Nephron progenitor cell (in vitro differentiated cells): Measurements from ENCODE around the gene MAGEF1.
A peak's percentile ranks its signal among the peaks of the same experiment; 100 is the strongest.

Experiments used
- DNase-seq: peaks from one replicate; pipeline ENCODE4 v3.0.0; 2021
- H3K27ac Mint-ChIP-seq: 2 replicates; pipeline ENCODE4 v1.8.0; 2021; ENCODE audit warnings: mild to moderate bottlenecking, moderate library complexity, mixed read lengths
- H3K27me3 Mint-ChIP-seq: 2 replicates; pipeline ENCODE4 v1.8.0; 2021; ENCODE audit warnings: mild to moderate bottlenecking, low read depth, mixed read lengths; ENCODE audit not compliant: poor library complexity
- H3K36me3 Mint-ChIP-seq: 2 replicates; pipeline ENCODE4 v1.8.0; 2021; ENCODE audit warnings: low read depth, mixed read lengths
- H3K4me1 Mint-ChIP-seq: 2 replicates; pipeline ENCODE4 v1.8.0; 2021; ENCODE audit warnings: mixed read lengths
- H3K4me3 Mint-ChIP-seq: 2 replicates; pipeline ENCODE4 v1.8.0; 2021; ENCODE audit warnings: mild to moderate bottlenecking, moderate library complexity, mixed read lengths
- H3K9me3 Mint-ChIP-seq: 2 replicates; pipeline ENCODE4 v1.8.0; 2021; ENCODE audit warnings: mild to moderate bottlenecking, moderate library complexity, mixed read lengths
- CTCF ChIP-seq: fragments of 200-600 bp; sonication (generic); IDR thresholded peaks from 2 replicates; pipeline ENCODE4 v1.5.0; 2021; ENCODE audit warnings: antibody characterized with exemption

Gene MAGEF1

DNA sequence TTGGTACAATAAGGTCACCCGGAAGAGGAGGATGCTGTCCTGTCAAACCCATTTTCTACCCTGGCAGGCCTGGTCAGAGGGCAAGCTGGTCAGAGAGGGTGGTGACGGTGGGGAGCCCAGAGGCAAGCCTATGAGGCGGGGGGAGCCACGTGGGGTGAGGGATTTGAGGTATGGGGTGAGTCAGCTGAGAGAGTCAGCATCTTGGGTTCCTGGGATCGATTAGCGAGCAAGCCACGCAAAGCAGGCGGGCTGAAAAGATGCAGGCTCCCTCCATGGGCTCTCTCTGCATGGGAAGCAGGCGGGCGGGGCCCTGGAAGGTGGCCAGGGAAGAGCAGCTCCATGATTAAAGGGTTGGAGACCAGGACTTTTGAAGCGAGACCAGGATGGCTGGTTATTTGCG lies 48.1 kb downstream of the MAGEF1 start:
- no peak for DNase-seq

DNA sequence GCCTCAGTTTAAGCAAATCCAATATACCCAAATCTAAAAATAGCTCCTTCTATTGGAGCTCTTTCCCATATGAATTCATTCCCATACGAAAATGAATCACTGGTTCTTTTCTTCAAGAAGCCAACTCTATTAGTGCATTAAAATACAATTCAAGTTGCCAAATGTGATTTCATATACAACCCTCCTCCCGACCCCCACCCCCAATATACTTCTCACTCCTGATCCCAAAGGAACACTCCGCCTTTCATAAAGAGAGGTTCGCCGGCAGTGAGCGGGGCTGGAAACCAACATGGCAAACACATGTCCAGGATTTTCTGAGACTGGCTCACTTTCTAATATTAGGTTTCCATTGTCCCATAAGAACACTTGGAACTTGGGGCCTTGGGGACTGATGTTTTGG lies 48.5 kb downstream of the MAGEF1 start:
- Mint-ChIP-seq H3K27ac (no peak overlapping the region), H3K4me3 (no peak overlapping the region), H3K9me3 (no peaks in the 10 kb centered on the region), H3K4me1 (peaks cover 66% of the 10 kb centered on the region), H3K27me3 (peaks cover 35% of the 10 kb centered on the region), H3K36me3 (no peaks in the 10 kb centered on the region)
- DNase-seq: no peak
- TF ChIP-seq CTCF: no peak

More for the DNA sequence above, 48.1 kb downstream of the MAGEF1 start:
- no peak for TF ChIP-seq CTCF
- Mint-ChIP-seq H3K9me3 (no peaks in the 10 kb centered on the region), H3K4me3 (no peak overlapping the region), H3K4me1 (peaks cover 62% of the 10 kb centered on the region), H3K27ac (no peak overlapping the region), H3K27me3 (peaks cover 39% of the 10 kb centered on the region), H3K36me3 (no peaks in the 10 kb centered on the region)

- Mint-ChIP-seq H3K27ac (no peak overlapping the region), H3K4me3 (no peak overlapping the region), H3K27me3 (peaks cover 34% of the 10 kb centered on the region), H3K36me3 (no peaks in the 10 kb centered on the region), H3K4me1 (peaks cover 72% of the 10 kb centered on the region), H3K9me3 (no peaks in the 10 kb centered on the region)
- DNase-seq: no peak
- TF ChIP-seq CTCF: no peak
Observed at GRCh38 chr3:184662187-184662586, 49.7 kb downstream of the MAGEF1 start.

GRCh38 chr3:184660931-184661330 lies 50.9 kb downstream of the MAGEF1 start:
- no peak for DNase-seq
- Mint-ChIP-seq H3K4me1 (peaks cover 71% of the 10 kb centered on the region), H3K4me3 (no peak overlapping the region), H3K9me3 (no peaks in the 10 kb centered on the region), H3K27me3 (peaks cover 28% of the 10 kb centered on the region), H3K27ac (peak overlapping the region; percentile 14), H3K36me3 (no peaks in the 10 kb centered on the region)
- TF ChIP-seq CTCF: no peak
